HEK293 (cell line): ENCODE measurements around the gene DDRGK1.
A peak's percentile ranks its signal among the peaks of the same experiment; 100 is the strongest.

ENCODE experiments used
- CTCF ChIA-PET: fragments of 350-600 bp; formaldehyde crosslinking; extraction: SDS; loops from one replicate; lab custom pipeline; 2021; ENCODE audit warnings: antibody characterized with exemption; lab: Yijun Ruan, JAX
- POLR2A ChIA-PET: fragments of 300-600 bp; formaldehyde crosslinking; extraction: SDS; loops from one replicate; lab custom pipeline; 2020; ENCODE audit warnings: antibody characterized with exemption, inconsistent platforms; lab: Yijun Ruan, JAX
- H3K27ac ChIP-seq: fragments of 200-500 bp; sonication (Bioruptor generic); 2 replicates; pipeline ENCODE4 v1.5.1; 2014; ENCODE audit warnings: low read depth, low read length, control low read depth, inconsistent platforms; ENCODE audit errors: extremely low read depth
- H3K36me3 ChIP-seq, 2 experiments: fragments of 200-500 bp in 1 of 2; sonication (Bioruptor generic) in 1 of 2; 1 replicate in 1 of 2; 2 replicates in 1 of 2; pipeline ENCODE4 v1.5.1; 2014 to 2017; ENCODE audit warnings: inconsistent platforms in 2 of 2, low read length in 2 of 2; ENCODE audit not compliant: control insufficient read depth in 2 of 2, insufficient read depth in 1 of 2
- H3K4me1 ChIP-seq: fragments of 200-500 bp; sonication (Bioruptor generic); 2 replicates; pipeline ENCODE4 v1.5.1; 2014; ENCODE audit warnings: mild to moderate bottlenecking, low read length, inconsistent platforms; ENCODE audit not compliant: control insufficient read depth, insufficient read depth
- H3K4me3 ChIP-seq: 2 replicates; pipeline ENCODE4 v1.5.1; 2011; ENCODE audit warnings: low read depth, mild to moderate bottlenecking, control low read depth, low read length, moderate library complexity
- H3K9me3 ChIP-seq: fragments of 200-500 bp; sonication (Bioruptor generic); 2 replicates; pipeline ENCODE4 v1.5.1; 2014; ENCODE audit warnings: low read depth, low read length, inconsistent platforms; ENCODE audit not compliant: control insufficient read depth, insufficient read depth
- EGR2 ChIP-seq: fragments of 450-650 bp; formaldehyde crosslinking; IDR thresholded peaks from 2 replicates; pipeline ENCODE4 v1.5.1; 2016; ENCODE audit warnings: low read depth, missing biosample characterization, missing genetic modification characterization
- GLIS1 ChIP-seq: fragments of 450-650 bp; formaldehyde crosslinking; IDR thresholded peaks from 2 replicates; pipeline ENCODE4 v1.5.1; 2016; ENCODE audit warnings: missing biosample characterization, missing genetic modification characterization
- KLF1 ChIP-seq: fragments of 450-650 bp; formaldehyde crosslinking; IDR thresholded peaks from 2 replicates; pipeline ENCODE4 v1.5.1; 2016; ENCODE audit warnings: missing biosample characterization, missing genetic modification characterization
- KLF8 ChIP-seq: fragments of 450-650 bp; formaldehyde crosslinking; IDR thresholded peaks from 2 replicates; pipeline ENCODE4 v1.5.1; 2016; ENCODE audit warnings: missing biosample characterization, missing genetic modification characterization
- KLF9 ChIP-seq: fragments of 450-650 bp; formaldehyde crosslinking; IDR thresholded peaks from 2 replicates; pipeline ENCODE4 v1.5.1; 2016; ENCODE audit warnings: missing biosample characterization, missing genetic modification characterization, low read depth
- RBAK ChIP-seq: fragments of 450-650 bp; formaldehyde crosslinking; IDR thresholded peaks from 2 replicates; pipeline ENCODE4 v1.5.1; 2016; ENCODE audit warnings: missing biosample characterization, missing genetic modification characterization
- SP3 ChIP-seq: fragments of 450-650 bp; formaldehyde crosslinking; IDR thresholded peaks from 2 replicates; pipeline ENCODE4 v1.5.1; 2016; ENCODE audit warnings: missing biosample characterization, missing genetic modification characterization
- YY2 ChIP-seq: fragments of 450-650 bp; formaldehyde crosslinking; IDR thresholded peaks from 2 replicates; pipeline ENCODE4 v1.5.1; 2016; ENCODE audit warnings: missing biosample characterization, missing genetic modification characterization
- ZBTB20 ChIP-seq: fragments of 450-650 bp; formaldehyde crosslinking; IDR thresholded peaks from 2 replicates; pipeline ENCODE4 v1.5.1; 2016; ENCODE audit warnings: missing biosample characterization, missing genetic modification characterization
- ZBTB21 ChIP-seq: fragments of 450-650 bp; formaldehyde crosslinking; IDR thresholded peaks from 2 replicates; pipeline ENCODE4 v1.5.1; 2017; ENCODE audit warnings: missing biosample characterization, missing genetic modification characterization
- ZBTB8A ChIP-seq: fragments of 450-650 bp; formaldehyde crosslinking; IDR thresholded peaks from 2 replicates; pipeline ENCODE4 v1.5.1; 2016; ENCODE audit warnings: missing biosample characterization, missing genetic modification characterization
- ZEB2 ChIP-seq: fragments of 450-650 bp; formaldehyde crosslinking; IDR thresholded peaks from 2 replicates; pipeline ENCODE4 v1.5.1; 2016; ENCODE audit warnings: missing biosample characterization, missing genetic modification characterization
- ZNF140 ChIP-seq: fragments of 450-650 bp; formaldehyde crosslinking; IDR thresholded peaks from 2 replicates; pipeline ENCODE4 v1.5.1; 2016; ENCODE audit warnings: missing biosample characterization, missing genetic modification characterization
- ZNF2 ChIP-seq: fragments of 450-650 bp; formaldehyde crosslinking; IDR thresholded peaks from 2 replicates; pipeline ENCODE4 v1.5.1; 2016; ENCODE audit warnings: missing biosample characterization, missing genetic modification characterization
- ZNF24 ChIP-seq: fragments of 450-650 bp; formaldehyde crosslinking; IDR thresholded peaks from 2 replicates; pipeline ENCODE4 v1.5.1; 2016; ENCODE audit warnings: missing biosample characterization, missing genetic modification characterization
- ZNF48 ChIP-seq: fragments of 450-650 bp; formaldehyde crosslinking; IDR thresholded peaks from 2 replicates; pipeline ENCODE4 v1.5.1; 2016; ENCODE audit warnings: missing biosample characterization, missing genetic modification characterization
- ZNF600 ChIP-seq: fragments of 450-650 bp; formaldehyde crosslinking; IDR thresholded peaks from 2 replicates; pipeline ENCODE4 v1.5.1; 2016; ENCODE audit warnings: missing biosample characterization, missing genetic modification characterization
- ZNF654 ChIP-seq: fragments of 450-650 bp; formaldehyde crosslinking; IDR thresholded peaks from 2 replicates; pipeline ENCODE4 v1.5.1; 2016; ENCODE audit warnings: low read depth, missing biosample characterization, missing genetic modification characterization
- ZNF707 ChIP-seq: fragments of 450-650 bp; formaldehyde crosslinking; IDR thresholded peaks from 2 replicates; pipeline ENCODE4 v1.5.1; 2016; ENCODE audit warnings: missing biosample characterization, missing genetic modification characterization
- ZNF791 ChIP-seq: fragments of 450-650 bp; formaldehyde crosslinking; IDR thresholded peaks from 2 replicates; pipeline ENCODE4 v1.5.1; 2016; ENCODE audit warnings: missing biosample characterization, missing genetic modification characterization
- ZNF843 ChIP-seq: fragments of 450-650 bp; formaldehyde crosslinking; IDR thresholded peaks from 2 replicates; pipeline ENCODE4 v1.5.1; 2016; ENCODE audit warnings: missing biosample characterization, missing genetic modification characterization
- ZXDB ChIP-seq: fragments of 450-650 bp; formaldehyde crosslinking; IDR thresholded peaks from 2 replicates; pipeline ENCODE4 v1.5.1; 2016; ENCODE audit warnings: missing biosample characterization, missing genetic modification characterization
- TF ChIP-seq, protein P1 (sequence below): fragments of 450-650 bp; formaldehyde crosslinking; IDR thresholded peaks from 2 replicates; pipeline ENCODE4 v1.5.1; 2016; ENCODE audit warnings: missing biosample characterization, missing genetic modification characterization
- TF ChIP-seq, protein P2 (sequence below): fragments of 450-650 bp; formaldehyde crosslinking; optimal IDR thresholded peaks from 2 replicates; pipeline ENCODE3; 2016; ENCODE audit warnings: missing biosample characterization, mild to moderate bottlenecking, missing genetic modification characterization
- TF ChIP-seq, protein P3 (sequence below): sonication (generic); formaldehyde crosslinking; IDR thresholded peaks from 2 replicates; pipeline ENCODE4 v1.8.1; 2022; ENCODE audit warnings: mild to moderate bottlenecking, moderate library complexity, missing genetic modification reagents
- TF ChIP-seq, protein P4 (sequence below): fragments of 450-650 bp; formaldehyde crosslinking; IDR thresholded peaks from 2 replicates; pipeline ENCODE4 v1.5.1; 2016; ENCODE audit warnings: missing biosample characterization, missing genetic modification characterization, low read depth

DDRGK1 gene

DNA sequence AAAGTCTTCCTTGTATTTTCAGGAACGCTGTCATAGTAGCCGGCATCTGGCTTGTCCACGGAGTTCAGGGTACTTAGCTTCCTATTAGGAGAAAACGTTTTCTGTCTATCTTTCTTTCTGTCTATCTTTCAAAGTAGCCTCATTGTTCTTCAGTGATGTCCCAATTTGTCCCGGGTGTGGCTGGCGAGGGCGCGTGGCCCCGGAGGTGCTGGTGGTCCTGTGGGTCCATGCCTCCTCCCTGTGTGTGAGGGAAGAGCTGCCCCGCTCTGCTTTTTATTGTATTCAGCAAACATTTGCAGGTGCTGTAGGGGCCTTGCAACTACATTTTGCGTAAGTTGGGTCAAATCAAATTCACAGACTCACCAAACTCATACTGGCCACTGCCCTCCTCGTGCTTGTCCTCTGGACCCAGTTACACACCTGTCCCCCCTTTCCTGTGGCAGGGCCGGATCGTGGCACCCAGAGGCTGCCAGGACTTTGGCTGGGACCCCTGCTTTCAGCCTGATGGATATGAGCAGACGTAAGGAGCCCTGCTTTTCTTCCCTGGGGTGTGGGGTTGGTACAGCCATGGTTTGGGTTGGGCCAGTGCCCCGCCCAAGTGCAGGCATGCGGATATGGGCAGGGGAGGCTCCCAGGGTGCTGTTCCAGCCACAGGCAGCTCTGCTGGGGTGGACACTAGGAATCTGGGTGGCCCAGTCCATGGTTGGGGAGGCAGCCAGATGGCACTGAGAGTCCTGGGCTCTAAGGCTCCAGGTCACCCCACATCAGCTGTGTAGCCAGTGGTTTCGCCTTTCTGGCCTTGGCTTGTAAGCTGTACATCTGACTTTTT lies 17.1 kb upstream of the DDRGK1 start:
- Histone ChIP-seq H3K4me3 (no peak overlapping the region), H3K4me1 (no peaks in the 10 kb centered on the region; the same call in 1 of the 2 replicates), H3K36me3 (peaks cover 36 to 50% of the 10 kb centered on the region in 2 experiments), H3K9me3 (no peaks in the 10 kb centered on the region), H3K27ac (no peak overlapping the region)
- CTCF ChIA-PET, result interaction anchor here (0.6 to 6.5 kb wide), 4 partner anchors 25 to 93 kb away, joined by 6 to 70 read pairs (median 37); no protein-coding TSS in a partner anchor
- POLR2A ChIA-PET, result no interaction called here
- TF ChIP-seq KLF1 (tag by site-specific recombination), result peak; percentile 83
- TF ChIP-seq ZNF24 (tag by site-specific recombination), result no peak

DNA sequence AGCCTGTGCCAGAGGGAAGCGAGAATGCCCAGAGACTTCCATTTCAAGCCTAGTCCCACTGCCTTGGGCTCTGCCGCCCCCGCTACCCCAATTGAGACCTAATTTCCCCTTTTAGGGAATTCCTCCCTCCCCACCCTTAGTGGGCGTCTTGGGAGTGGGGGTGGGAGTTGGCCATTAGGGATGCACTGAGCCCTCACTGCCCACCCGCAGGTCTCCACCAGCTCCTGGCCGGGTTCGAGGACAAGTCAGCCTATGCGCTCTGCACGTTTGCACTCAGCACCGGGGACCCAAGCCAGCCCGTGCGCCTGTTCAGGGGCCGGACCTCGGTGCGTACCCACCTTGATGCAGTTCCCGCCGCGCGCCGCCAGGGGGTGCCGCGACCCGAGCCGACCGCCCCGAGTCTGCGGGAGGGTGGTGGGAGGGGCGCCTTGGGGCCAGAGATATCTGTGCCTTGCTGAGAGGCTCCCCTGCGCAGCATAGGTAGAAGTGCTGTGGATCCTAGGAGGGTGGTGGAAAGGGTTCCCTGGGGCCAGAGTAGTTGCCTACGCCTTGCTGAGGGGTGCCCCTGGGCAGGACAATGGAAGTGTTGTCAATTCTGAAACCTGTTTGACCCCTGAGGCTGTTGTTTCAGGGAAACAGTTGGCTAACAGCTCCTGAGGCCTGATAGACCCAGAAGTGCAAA lies 14.0 kb upstream of the DDRGK1 start:
- H3K4me3 ChIP-seq, result no peak overlapping the region
- H3K4me1 ChIP-seq, result no peaks in the 10 kb centered on the region; the same call in 1 of the 2 replicates
- ChIA-PET CTCF (interaction anchor here (0.6 to 6.5 kb wide), 24 partner anchors 9 to 878 kb away, joined by 3 to 70 read pairs (median 4); partner anchors contain the start of gene ITPA), POLR2A (interaction anchor here (0.6 kb wide), 1 partner anchor 10 kb away, joined by 4 read pairs; no protein-coding TSS in a partner anchor)
- H3K9me3 ChIP-seq, result no peaks in the 10 kb centered on the region
- no peak overlapping the region; the same call in 1 of the 2 replicates for H3K27ac ChIP-seq
- peaks cover 50 to 64% of the 10 kb centered on the region in 2 experiments for H3K36me3 ChIP-seq
- peak; percentile 82; the same call in 1 of the 2 replicates for TF ChIP-seq ZNF2 (tag by site-specific recombination)
- TF ChIP-seq, protein P1, sequence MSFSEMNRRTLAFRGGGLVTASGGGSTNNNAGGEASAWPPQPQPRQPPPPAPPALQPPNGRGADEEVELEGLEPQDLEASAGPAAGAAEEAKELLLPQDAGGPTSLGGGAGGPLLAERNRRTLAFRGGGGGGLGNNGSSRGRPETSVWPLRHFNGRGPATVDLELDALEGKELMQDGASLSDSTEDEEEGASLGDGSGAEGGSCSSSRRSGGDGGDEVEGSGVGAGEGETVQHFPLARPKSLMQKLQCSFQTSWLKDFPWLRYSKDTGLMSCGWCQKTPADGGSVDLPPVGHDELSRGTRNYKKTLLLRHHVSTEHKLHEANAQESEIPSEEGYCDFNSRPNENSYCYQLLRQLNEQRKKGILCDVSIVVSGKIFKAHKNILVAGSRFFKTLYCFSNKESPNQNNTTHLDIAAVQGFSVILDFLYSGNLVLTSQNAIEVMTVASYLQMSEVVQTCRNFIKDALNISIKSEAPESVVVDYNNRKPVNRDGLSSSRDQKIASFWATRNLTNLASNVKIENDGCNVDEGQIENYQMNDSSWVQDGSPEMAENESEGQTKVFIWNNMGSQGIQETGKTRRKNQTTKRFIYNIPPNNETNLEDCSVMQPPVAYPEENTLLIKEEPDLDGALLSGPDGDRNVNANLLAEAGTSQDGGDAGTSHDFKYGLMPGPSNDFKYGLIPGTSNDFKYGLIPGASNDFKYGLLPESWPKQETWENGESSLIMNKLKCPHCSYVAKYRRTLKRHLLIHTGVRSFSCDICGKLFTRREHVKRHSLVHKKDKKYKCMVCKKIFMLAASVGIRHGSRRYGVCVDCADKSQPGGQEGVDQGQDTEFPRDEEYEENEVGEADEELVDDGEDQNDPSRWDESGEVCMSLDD (tag by site-specific recombination), result peak; percentile 59
- TF ChIP-seq ZNF707 (tag by site-specific recombination), result no peak
- peak; percentile 22; the same call in 1 of the 2 replicates for TF ChIP-seq ZNF654 (tag by site-specific recombination)
- peak; percentile 53; the same call in 1 of the 2 replicates for TF ChIP-seq ZNF600 (tag by site-specific recombination)
- TF ChIP-seq, protein P2, sequence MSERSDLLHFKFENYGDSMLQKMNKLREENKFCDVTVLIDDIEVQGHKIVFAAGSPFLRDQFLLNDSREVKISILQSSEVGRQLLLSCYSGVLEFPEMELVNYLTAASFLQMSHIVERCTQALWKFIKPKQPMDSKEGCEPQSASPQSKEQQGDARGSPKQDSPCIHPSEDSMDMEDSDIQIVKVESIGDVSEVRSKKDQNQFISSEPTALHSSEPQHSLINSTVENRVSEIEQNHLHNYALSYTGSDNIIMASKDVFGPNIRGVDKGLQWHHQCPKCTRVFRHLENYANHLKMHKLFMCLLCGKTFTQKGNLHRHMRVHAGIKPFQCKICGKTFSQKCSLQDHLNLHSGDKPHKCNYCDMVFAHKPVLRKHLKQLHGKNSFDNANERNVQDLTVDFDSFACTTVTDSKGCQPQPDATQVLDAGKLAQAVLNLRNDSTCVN (tag by site-specific recombination), result peak; percentile 37
- no peak for TF ChIP-seq ZBTB21 (tag by site-specific recombination)
- no peak for TF ChIP-seq ZNF140 (tag by site-specific recombination)
- peak; percentile 55; the same call in 1 of the 2 replicates for TF ChIP-seq KLF9
- TF ChIP-seq ZNF48, result no peak
- TF ChIP-seq ZBTB8A (tag by site-specific recombination), result peak; percentile 43; the same call in 1 of the 2 replicates
- TF ChIP-seq ZNF791 (tag by site-specific recombination), result no peak
- peak; percentile 38; the same call in 1 of the 2 replicates for TF ChIP-seq SP3 (tag by site-specific recombination)
- TF ChIP-seq ZEB2 (tag by site-specific recombination), result 0 out of 2 replicates have a peak, but pooled peaks have one; percentile 35
- peak; percentile 95 for TF ChIP-seq GLIS1
- TF ChIP-seq, protein P3, sequence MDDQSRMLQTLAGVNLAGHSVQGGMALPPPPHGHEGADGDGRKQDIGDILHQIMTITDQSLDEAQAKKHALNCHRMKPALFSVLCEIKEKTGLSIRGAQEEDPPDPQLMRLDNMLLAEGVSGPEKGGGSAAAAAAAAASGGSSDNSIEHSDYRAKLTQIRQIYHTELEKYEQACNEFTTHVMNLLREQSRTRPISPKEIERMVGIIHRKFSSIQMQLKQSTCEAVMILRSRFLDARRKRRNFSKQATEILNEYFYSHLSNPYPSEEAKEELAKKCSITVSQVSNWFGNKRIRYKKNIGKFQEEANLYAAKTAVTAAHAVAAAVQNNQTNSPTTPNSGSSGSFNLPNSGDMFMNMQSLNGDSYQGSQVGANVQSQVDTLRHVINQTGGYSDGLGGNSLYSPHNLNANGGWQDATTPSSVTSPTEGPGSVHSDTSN, result peak; percentile 68; the same call in 1 of the 2 replicates
- TF ChIP-seq EGR2 (tag by site-specific recombination), result peak; percentile 86
- peak; percentile 8; the same call in 1 of the 2 replicates for TF ChIP-seq KLF1 (tag by site-specific recombination)
- TF ChIP-seq YY2 (tag by site-specific recombination), result no peak
- TF ChIP-seq ZXDB (tag by site-specific recombination), result peak; percentile 63
- TF ChIP-seq, protein P4, sequence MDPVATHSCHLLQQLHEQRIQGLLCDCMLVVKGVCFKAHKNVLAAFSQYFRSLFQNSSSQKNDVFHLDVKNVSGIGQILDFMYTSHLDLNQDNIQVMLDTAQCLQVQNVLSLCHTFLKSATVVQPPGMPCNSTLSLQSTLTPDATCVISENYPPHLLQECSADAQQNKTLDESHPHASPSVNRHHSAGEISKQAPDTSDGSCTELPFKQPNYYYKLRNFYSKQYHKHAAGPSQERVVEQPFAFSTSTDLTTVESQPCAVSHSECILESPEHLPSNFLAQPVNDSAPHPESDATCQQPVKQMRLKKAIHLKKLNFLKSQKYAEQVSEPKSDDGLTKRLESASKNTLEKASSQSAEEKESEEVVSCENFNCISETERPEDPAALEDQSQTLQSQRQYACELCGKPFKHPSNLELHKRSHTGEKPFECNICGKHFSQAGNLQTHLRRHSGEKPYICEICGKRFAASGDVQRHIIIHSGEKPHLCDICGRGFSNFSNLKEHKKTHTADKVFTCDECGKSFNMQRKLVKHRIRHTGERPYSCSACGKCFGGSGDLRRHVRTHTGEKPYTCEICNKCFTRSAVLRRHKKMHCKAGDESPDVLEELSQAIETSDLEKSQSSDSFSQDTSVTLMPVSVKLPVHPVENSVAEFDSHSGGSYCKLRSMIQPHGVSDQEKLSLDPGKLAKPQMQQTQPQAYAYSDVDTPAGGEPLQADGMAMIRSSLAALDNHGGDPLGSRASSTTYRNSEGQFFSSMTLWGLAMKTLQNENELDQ, result no peak
- TF ChIP-seq RBAK, result no peak
- no peak for TF ChIP-seq ZNF843 (tag by site-specific recombination)
- TF ChIP-seq KLF8 (tag by site-specific recombination), result peak; percentile 26; the same call in 1 of the 2 replicates
- TF ChIP-seq ZBTB20 (tag by site-specific recombination), result peak; percentile 27; the same call in 1 of the 2 replicates
